NCI-H1417 treated with DMSO at 0.1 percent for 48 hours (cell line): ENCODE measurements around the gene AGBL2.

ENCODE experiments used
- DNase-seq: peaks from one replicate; lab custom pipeline; 2025; lab: John Stamatoyannopoulos, UW

The AGBL2 gene

GRCh38 chr11:47628026-47628425, 87.1 kb downstream of the AGBL2 start:
- DNase-seq, result no peak

GRCh38 chr11:47626234-47626633, 88.9 kb downstream of the AGBL2 start:
- DNase-seq, result no peak

GRCh38 chr11:47620836-47621378, 94.3 kb downstream of the AGBL2 start:
- no peak for DNase-seq

GRCh38 chr11:47617417-47617809, 97.8 kb downstream of the AGBL2 start:
- DNase-seq, result no peak

- no peak for DNase-seq
Measured at GRCh38 chr11:47616726-47617416, 98.3 kb downstream of the AGBL2 start.

- no peak for DNase-seq
Measured at GRCh38 chr11:47615249-47615648, 99.9 kb downstream of the AGBL2 start.

- DNase-seq, result no peak
Measured at GRCh38 chr11:47611348-47611794, 103.8 kb downstream of the AGBL2 start.

GRCh38 chr11:47609675-47610074, 105.5 kb downstream of the AGBL2 start:
- no peak for DNase-seq
